Jurkat, Clone E6-1 (cell line): ENCODE data around the gene GNB5.

Experiments
- DNase-seq: peaks from one replicate; pipeline ENCODE4 v3.0.0-alpha.2; 2011; ENCODE audit warnings: low read depth, low spot score
- H3K4me3 ChIP-seq: 2 replicates; pipeline ENCODE4 v1.5.1; 2011; ENCODE audit warnings: mild to moderate bottlenecking, low read length, control low read depth, moderate library complexity

GNB5 gene

DNA sequence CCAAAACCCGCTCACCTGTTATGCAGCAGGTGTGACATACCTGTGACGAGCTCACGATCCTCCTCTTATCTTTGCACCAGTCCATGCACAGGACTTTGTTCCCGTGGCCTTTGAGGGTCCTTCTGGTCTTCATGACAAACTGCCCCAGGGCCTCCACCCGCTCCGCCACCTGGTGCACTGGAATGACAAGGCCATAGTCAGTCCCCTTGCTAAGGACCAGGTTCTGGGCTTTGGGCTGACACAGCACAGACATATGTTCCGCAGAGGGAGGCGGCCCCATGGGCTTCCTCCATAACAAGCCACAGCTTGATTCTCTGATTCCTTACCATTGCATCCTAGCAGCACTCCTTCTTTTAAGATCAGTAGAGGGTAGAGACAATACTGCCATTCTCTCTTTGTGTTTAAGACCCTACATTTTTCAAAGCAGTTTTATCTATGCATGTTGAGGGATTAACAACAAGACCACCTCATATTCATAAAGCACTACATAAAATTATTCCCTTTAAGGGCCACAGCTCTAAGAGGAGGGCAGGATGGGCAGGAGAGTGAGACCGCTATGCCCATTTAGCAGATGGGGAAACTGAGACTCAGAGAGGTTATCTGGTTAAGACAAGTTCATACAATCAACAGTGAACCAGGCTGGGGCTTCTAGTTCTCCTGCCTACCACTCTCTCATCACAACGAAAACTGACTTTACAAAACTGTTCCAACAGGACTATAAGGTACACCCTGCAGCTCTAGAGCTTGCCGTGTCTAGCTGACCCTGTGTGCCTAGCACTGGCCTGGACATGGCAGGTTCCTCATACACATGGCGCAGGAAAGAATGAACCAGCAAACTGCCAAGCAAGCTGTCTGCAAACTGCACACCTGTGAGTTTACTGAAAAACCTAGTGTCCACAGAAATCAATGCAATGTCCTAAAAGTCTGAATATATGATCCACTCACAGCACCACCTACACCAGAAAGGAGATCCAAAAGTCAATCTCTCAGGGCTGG is 37.0 kb downstream of the GNB5 start:
- DNase-seq, result no peak

GRCh38 chr15:52151353-52151752 is 39.8 kb downstream of the GNB5 start:
- DNase-seq, result no peak
- H3K4me3 ChIP-seq, result no peak overlapping the region

More for the DNA sequence above, 37.0 kb downstream of the GNB5 start:
- no peak overlapping the region for H3K4me3 ChIP-seq

- H3K4me3 ChIP-seq, result no peak overlapping the region
- no peak for DNase-seq
Measured at GRCh38 chr15:52150871-52151270, 40.3 kb downstream of the GNB5 start.

GRCh38 chr15:52150043-52150825 is 41.0 kb downstream of the GNB5 start:
- DNase-seq, result no peak
- H3K4me3 ChIP-seq, result no peak overlapping the region

GRCh38 chr15:52148403-52148802 is 42.8 kb downstream of the GNB5 start:
- no peak overlapping the region for H3K4me3 ChIP-seq
- DNase-seq, result no peak

- no peak overlapping the region for H3K4me3 ChIP-seq
- DNase-seq, result no peak
Measured at GRCh38 chr15:52146776-52147175, 44.4 kb downstream of the GNB5 start.

DNA sequence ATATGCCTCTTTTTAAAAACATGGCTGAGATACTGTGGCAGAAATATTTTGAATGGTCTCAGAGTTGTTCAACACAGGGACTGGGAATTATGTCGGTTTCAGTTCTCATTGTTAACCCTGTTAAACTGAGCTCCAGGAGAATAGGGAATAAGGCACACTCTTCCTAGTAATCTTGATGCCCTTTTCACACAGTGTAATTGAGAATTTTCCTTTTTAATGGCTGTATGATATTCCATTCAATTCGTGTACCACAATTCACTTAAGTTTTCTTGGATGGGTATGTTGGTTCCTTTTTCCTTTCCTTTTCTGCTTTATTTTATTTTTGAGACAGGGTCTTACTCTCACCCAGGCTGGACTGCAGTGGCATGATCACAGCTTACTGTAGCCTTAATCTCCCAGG is 44.9 kb downstream of the GNB5 start:
- no peak overlapping the region for H3K4me3 ChIP-seq
- DNase-seq, result no peak

DNA sequence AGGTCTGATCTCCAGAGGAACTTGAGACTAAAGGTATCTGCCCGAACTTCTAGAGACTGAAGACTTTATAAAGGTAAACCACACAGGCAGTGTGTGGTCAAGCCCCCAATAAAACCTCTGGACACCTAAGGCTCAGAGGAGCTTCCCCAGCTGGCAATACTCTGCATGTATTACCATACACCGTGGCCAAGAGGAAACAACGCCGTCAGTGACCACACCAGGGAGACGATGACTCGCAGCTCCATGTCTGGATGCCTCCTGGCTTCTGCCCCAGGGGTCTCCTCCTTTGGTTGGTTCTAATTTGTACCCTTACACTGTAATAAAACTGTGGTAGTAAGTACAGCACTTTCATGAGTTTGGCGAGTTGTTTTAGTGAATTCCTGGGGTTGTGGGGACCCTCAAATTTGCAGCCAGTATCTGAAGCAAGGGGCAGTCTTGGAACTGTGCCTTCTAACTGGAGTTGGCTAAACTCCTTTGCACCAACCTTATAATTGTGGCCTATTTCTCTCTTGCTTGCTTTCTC is 46.5 kb downstream of the GNB5 start:
- no peak for DNase-seq
- H3K4me3 ChIP-seq, result no peak overlapping the region

GRCh38 chr15:52143873-52144272 is 47.3 kb downstream of the GNB5 start:
- DNase-seq, result no peak
- no peak overlapping the region for H3K4me3 ChIP-seq

GRCh38 chr15:52140646-52141045 is 50.5 kb downstream of the GNB5 start:
- no peak overlapping the region for H3K4me3 ChIP-seq
- DNase-seq, result no peak

DNA sequence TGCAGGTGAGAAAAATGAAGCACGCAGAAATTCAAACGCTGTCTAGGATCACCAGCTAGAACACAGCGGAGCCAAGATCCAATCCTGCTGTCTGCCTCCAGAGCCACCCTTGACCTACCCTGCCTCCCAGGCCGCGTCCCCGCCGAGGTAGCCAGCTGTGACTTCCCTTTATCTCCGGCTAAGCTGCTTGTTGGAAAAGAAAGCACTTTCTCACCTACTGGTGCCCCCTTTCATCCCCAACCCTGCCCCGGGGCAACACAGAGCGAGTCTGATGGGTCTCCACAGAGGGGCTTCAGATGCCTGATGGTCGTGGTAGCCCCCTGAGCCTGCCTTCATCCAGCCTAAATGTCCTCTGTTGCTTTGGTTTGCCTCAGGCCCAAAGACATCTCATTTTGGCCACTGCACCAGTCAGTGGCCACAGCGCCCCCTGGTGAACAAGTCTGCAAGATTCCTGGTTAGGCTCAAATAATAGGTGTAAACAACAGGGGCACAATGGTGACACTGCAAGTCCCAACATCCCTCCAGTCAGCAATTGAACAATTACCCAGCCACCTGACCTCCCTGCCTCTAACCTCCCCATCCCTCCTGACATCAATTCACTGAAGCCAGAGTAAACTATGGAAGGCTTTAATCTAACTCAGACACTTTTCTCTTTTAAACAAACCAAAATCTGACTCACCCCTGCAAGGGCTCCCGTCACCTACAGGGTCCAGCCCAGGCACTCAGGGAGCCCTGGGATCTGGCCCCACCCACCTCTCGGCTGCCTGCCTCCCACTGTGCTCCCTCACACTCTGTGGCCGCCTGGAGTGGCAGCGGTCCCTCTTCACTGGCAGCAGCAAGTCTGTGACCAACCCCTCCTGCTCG is 51.4 kb downstream of the GNB5 start:
- peak; percentile 33 for DNase-seq
- no peak overlapping the region for H3K4me3 ChIP-seq

DNA sequence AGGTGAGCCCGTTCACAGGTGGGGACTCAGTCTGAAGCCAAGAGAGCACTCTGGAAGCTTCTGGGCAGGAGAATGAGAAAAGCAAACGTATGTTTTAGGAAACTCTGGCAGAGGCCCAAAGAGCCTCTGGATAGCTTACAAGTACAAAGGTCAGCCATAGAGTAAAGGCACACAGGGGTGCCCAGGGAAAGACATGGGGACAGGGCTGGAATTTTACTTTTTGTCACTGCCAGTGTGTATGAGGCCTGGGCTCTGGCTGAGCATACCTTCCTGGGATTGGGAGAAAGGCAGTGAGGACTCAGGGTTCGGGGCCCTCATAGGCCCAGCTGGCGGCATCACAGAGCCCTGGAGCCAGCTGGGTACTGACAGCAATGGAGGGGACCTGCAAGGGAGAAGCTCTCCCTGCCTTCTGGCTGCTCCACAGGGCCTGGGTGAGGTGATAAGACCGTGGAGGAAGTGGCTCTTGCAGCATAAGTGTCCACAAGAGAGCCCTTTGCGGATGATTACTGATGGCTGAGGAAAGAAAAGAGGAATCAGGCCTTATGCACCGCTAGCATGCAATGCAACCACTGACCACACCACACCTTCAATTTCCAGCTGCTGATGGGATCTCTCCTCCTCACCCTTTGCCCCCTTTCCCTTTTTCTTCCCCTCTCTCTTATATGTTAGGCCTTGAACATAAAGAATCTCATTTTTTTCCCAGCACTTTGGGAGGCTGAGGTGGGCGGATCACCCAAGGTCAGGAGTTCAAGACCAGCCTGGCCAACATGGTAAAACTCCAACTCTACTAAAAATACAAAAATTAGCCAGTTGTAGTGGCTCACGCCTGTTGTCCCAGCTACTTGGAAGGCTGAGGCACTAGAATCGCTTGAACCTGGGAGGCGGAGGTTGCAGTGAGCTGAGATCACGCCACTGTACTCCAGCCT is 53.5 kb downstream of the GNB5 start:
- no peak for DNase-seq
- no peak overlapping the region for H3K4me3 ChIP-seq

GRCh38 chr15:52136442-52136980 is 54.7 kb downstream of the GNB5 start:
- no peak overlapping the region for H3K4me3 ChIP-seq
- DNase-seq, result no peak

DNA sequence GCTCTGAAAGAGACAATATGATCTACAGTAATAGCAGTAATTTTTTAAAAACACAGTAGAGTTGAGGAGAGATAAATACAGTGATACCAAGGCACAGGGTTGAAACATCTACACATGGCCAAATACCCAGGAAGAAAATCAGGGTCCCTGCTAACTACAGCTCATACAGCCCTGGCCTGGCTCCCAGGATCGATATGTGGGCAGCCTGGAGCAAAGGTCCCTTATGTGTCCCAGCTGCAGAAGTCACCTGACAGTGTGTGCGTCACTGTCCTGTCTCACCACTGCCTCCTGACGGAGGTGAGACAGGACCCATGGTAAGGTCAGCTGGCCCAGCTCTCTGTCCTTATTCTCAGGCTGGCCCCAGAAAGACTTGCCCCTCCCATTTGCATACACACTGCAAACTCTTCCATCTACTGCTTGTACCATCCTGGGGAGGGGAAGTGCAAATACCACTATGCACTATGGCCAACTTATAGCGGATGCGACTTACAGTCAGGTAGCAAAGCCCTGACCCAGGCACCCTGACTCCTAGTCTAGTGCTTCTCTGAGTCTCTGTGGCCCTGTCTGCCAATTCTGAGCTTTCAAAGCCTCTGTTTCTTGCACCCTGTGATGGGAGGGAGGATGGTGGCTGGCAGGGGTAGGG is 56.6 kb downstream of the GNB5 start:
- no peak overlapping the region for H3K4me3 ChIP-seq
- DNase-seq, result no peak

DNA sequence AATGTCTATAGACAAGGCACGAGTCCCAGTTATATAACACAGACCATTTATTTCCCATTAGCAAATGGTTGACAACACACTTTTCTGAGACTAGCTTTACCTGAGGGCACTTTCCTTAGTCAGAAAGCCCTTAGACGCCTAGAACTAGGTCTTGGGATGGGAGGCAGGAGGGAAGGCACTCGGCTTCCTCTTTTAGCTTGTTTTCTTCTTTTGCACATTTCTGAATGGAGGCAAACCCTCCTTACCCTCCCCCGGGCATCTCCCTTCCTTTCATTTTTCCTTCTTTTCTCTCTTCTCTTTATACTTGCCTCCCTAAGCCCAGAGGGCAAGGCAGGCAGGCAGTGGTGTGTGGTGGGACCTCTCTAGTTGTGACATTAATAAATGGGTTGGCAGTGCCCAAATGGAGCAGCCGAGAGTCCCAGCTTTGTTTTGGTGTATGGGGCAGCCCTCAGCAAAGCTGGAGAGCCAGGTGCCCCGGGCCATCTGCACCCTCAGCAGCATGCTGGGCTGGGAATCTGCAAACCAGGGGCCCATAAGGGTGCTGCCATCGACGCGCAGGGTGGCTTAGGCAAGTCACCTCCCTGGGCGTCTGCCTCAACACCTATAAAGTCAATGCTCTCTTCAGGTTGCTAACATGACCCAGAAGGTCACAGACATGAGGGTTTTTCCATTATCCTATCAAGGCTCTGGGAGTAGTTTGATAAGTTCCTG is 57.5 kb downstream of the GNB5 start:
- no peak overlapping the region for H3K4me3 ChIP-seq
- no peak for DNase-seq

DNA sequence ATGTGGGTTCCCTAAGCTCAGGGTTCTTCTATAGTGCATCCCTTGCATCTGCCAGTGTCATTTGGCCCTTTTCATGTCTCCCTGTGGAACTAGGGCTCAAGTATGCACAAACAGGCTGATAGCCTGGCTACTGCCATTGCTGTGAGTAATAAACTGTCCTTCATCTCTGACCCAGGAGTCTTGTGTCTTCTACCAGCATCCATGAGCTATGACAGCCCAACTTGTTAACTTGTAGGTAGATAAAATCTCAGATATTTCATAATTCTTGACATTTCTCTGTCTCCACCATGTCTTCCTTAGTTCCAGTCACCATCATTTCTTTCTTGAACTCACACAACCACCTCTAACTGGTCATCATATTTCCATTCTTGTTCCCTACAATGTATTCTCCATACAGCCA is 59.1 kb downstream of the GNB5 start:
- H3K4me3 ChIP-seq, result no peak overlapping the region
- no peak for DNase-seq

- no peak overlapping the region for H3K4me3 ChIP-seq
- no peak for DNase-seq
Measured at GRCh38 chr15:52128568-52128967, 62.6 kb downstream of the GNB5 start.
